SJCRH30 (cell line): ENCODE data around the gene KL. TPM values are rescaled to one million over a fixed set of nuclear protein-coding genes. Genes with fewer than 3 reads are reported as not detected.

ENCODE experiments used
- DNase-seq, 2 experiments: peaks; one replicate each; pipeline ENCODE4 v3.0.0-alpha.2; 2015 to 2020
- H3K27ac ChIP-seq: fragments of 250-450 bp; sonication (Bioruptor Pico); 2 replicates; pipeline ENCODE4 v1.5.1; 2020; ENCODE audit warnings: mild to moderate bottlenecking, moderate library complexity
- H3K27me3 ChIP-seq: fragments of 250-450 bp; sonication (Bioruptor Pico); 2 replicates; pipeline ENCODE4 v1.5.1; 2020; ENCODE audit warnings: mild to moderate bottlenecking, moderate library complexity
- H3K36me3 ChIP-seq: fragments of 250-450 bp; sonication (Bioruptor Pico); 2 replicates; pipeline ENCODE4 v1.5.1; 2020; ENCODE audit warnings: mild to moderate bottlenecking, moderate library complexity
- H3K4me1 ChIP-seq: fragments of 250-450 bp; sonication (Bioruptor Pico); 2 replicates; pipeline ENCODE4 v1.5.1; 2020; ENCODE audit warnings: mild to moderate bottlenecking, moderate library complexity
- H3K4me3 ChIP-seq: fragments of 250-450 bp; sonication (Bioruptor Pico); 2 replicates; pipeline ENCODE4 v1.5.1; 2020; ENCODE audit warnings: mild to moderate bottlenecking, moderate library complexity
- H3K9me3 ChIP-seq: fragments of 250-450 bp; sonication (Bioruptor Pico); replicated peaks from 2 replicates; pipeline ENCODE4 v1.5.1; 2020; ENCODE audit warnings: mild to moderate bottlenecking, moderate library complexity
- total RNA-seq: library from RNA; depleted of rRNA; stranded (reverse); fragments of >200 nt; shearing (Covaris generic); gene quantifications from 2 replicates; pipeline ENCODE4 v1.2.3, GENCODE V29; 2014

Gene KL
- total RNA-seq, 1 experiment from 2014 or later, result not detected

- Histone ChIP-seq H3K4me3 (no peak overlapping the region), H3K4me1 (no peaks in the 10 kb centered on the region), H3K27me3 (no peaks in the 10 kb centered on the region), H3K27ac (no peak overlapping the region), H3K9me3 (peaks cover 8% of the 10 kb centered on the region; the same call in 1 of the 2 replicates), H3K36me3 (peaks cover 10% of the 10 kb centered on the region)
- DNase-seq, result no peak
These were observed 83.6 kb downstream of the KL start for GRCh38 chr13:33099860-33100259.

- DNase-seq, result no peak
- H3K4me3 ChIP-seq, result no peak overlapping the region
- H3K4me1 ChIP-seq, result no peaks in the 10 kb centered on the region
- H3K9me3 ChIP-seq, result peaks cover 8% of the 10 kb centered on the region; the same call in 1 of the 2 replicates
- H3K27me3 ChIP-seq, result no peaks in the 10 kb centered on the region
- peaks cover 18% of the 10 kb centered on the region for H3K36me3 ChIP-seq
- no peak overlapping the region for H3K27ac ChIP-seq
These were observed 84.7 kb downstream of the KL start for GRCh38 chr13:33100886-33101285.

GRCh38 chr13:33101835-33102234, 85.6 kb downstream of the KL start:
- Histone ChIP-seq H3K4me1 (no peaks in the 10 kb centered on the region), H3K4me3 (no peak overlapping the region), H3K27ac (no peak overlapping the region), H3K27me3 (no peaks in the 10 kb centered on the region), H3K36me3 (peaks cover 26% of the 10 kb centered on the region), H3K9me3 (peaks cover 8% of the 10 kb centered on the region; the same call in 1 of the 2 replicates)
- no peak for DNase-seq

GRCh38 chr13:33103457-33103856, 87.2 kb downstream of the KL start:
- H3K36me3 ChIP-seq, result peaks cover 39% of the 10 kb centered on the region
- no peak for DNase-seq
- H3K27ac ChIP-seq, result no peak overlapping the region
- H3K27me3 ChIP-seq, result no peaks in the 10 kb centered on the region
- H3K9me3 ChIP-seq, result peaks cover 3% of the 10 kb centered on the region; the same call in 1 of the 2 replicates
- no peak overlapping the region for H3K4me3 ChIP-seq
- no peaks in the 10 kb centered on the region for H3K4me1 ChIP-seq

GRCh38 chr13:33105387-33106005, 89.3 kb downstream of the KL start:
- Histone ChIP-seq H3K9me3 (no peaks in the 10 kb centered on the region), H3K4me3 (no peak overlapping the region), H3K27ac (no peak overlapping the region), H3K27me3 (no peaks in the 10 kb centered on the region), H3K4me1 (no peaks in the 10 kb centered on the region), H3K36me3 (peaks cover 55% of the 10 kb centered on the region)
- DNase-seq, result no peak

- no peaks in the 10 kb centered on the region for H3K4me1 ChIP-seq
- H3K9me3 ChIP-seq, result no peaks in the 10 kb centered on the region
- H3K4me3 ChIP-seq, result no peak overlapping the region
- H3K27ac ChIP-seq, result no peak overlapping the region
- peaks cover 67% of the 10 kb centered on the region for H3K36me3 ChIP-seq
- no peaks in the 10 kb centered on the region for H3K27me3 ChIP-seq
- no peak for DNase-seq
These were observed 90.6 kb downstream of the KL start for GRCh38 chr13:33106656-33107360.

GRCh38 chr13:33107361-33107760, 91.1 kb downstream of the KL start:
- H3K36me3 ChIP-seq, result peaks cover 70% of the 10 kb centered on the region
- no peak overlapping the region for H3K27ac ChIP-seq
- H3K4me3 ChIP-seq, result no peak overlapping the region
- no peaks in the 10 kb centered on the region for H3K4me1 ChIP-seq
- no peaks in the 10 kb centered on the region for H3K27me3 ChIP-seq
- no peaks in the 10 kb centered on the region for H3K9me3 ChIP-seq
- no peak for DNase-seq

- no peak overlapping the region for H3K27ac ChIP-seq
- no peak overlapping the region for H3K4me3 ChIP-seq
- H3K36me3 ChIP-seq, result peaks cover 79% of the 10 kb centered on the region
- no peaks in the 10 kb centered on the region for H3K4me1 ChIP-seq
- DNase-seq, result no peak
- H3K9me3 ChIP-seq, result no peaks in the 10 kb centered on the region
- no peaks in the 10 kb centered on the region for H3K27me3 ChIP-seq
These were observed 92.4 kb downstream of the KL start for GRCh38 chr13:33108620-33109019.

- Histone ChIP-seq H3K4me1 (no peaks in the 10 kb centered on the region), H3K27ac (no peak overlapping the region), H3K27me3 (no peaks in the 10 kb centered on the region), H3K4me3 (no peak overlapping the region), H3K9me3 (no peaks in the 10 kb centered on the region), H3K36me3 (peaks cover 84% of the 10 kb centered on the region)
- no peak for DNase-seq
These were observed 93.1 kb downstream of the KL start for GRCh38 chr13:33109271-33109697.

- Histone ChIP-seq H3K27ac (no peak overlapping the region), H3K9me3 (no peaks in the 10 kb centered on the region), H3K4me3 (no peak overlapping the region), H3K4me1 (no peaks in the 10 kb centered on the region), H3K27me3 (no peaks in the 10 kb centered on the region), H3K36me3 (peaks cover 85% of the 10 kb centered on the region)
- DNase-seq, result peak; percentile 23 to 37
These were observed 93.6 kb downstream of the KL start for GRCh38 chr13:33109801-33110200.

GRCh38 chr13:33110386-33110712, 94.1 kb downstream of the KL start:
- Histone ChIP-seq H3K27me3 (no peaks in the 10 kb centered on the region), H3K4me3 (no peak overlapping the region), H3K36me3 (peaks cover 84% of the 10 kb centered on the region), H3K4me1 (no peaks in the 10 kb centered on the region), H3K27ac (no peak overlapping the region), H3K9me3 (no peaks in the 10 kb centered on the region)
- DNase-seq, result peak in 1 of 2 experiments; percentile 23

GRCh38 chr13:33110713-33111413, 94.6 kb downstream of the KL start:
- no peaks in the 10 kb centered on the region for H3K27me3 ChIP-seq
- H3K9me3 ChIP-seq, result no peaks in the 10 kb centered on the region
- DNase-seq, result no peak
- H3K4me1 ChIP-seq, result no peaks in the 10 kb centered on the region
- H3K27ac ChIP-seq, result no peak overlapping the region
- no peak overlapping the region for H3K4me3 ChIP-seq
- peaks cover 86% of the 10 kb centered on the region for H3K36me3 ChIP-seq

- Histone ChIP-seq H3K36me3 (peaks cover 87% of the 10 kb centered on the region), H3K27me3 (no peaks in the 10 kb centered on the region), H3K27ac (no peak overlapping the region), H3K4me1 (no peaks in the 10 kb centered on the region), H3K4me3 (no peak overlapping the region), H3K9me3 (no peaks in the 10 kb centered on the region)
- DNase-seq, result no peak
These were observed 95.3 kb downstream of the KL start for GRCh38 chr13:33111414-33112110.

GRCh38 chr13:33112766-33113165, 96.5 kb downstream of the KL start:
- Histone ChIP-seq H3K36me3 (peaks cover 89% of the 10 kb centered on the region), H3K4me1 (no peaks in the 10 kb centered on the region), H3K27me3 (no peaks in the 10 kb centered on the region), H3K27ac (no peak overlapping the region), H3K4me3 (no peak overlapping the region), H3K9me3 (no peaks in the 10 kb centered on the region)
- DNase-seq, result no peak

- no peaks in the 10 kb centered on the region for H3K9me3 ChIP-seq
- DNase-seq, result no peak
- no peaks in the 10 kb centered on the region for H3K4me1 ChIP-seq
- H3K36me3 ChIP-seq, result peaks cover 90% of the 10 kb centered on the region
- H3K27me3 ChIP-seq, result no peaks in the 10 kb centered on the region
- H3K4me3 ChIP-seq, result no peak overlapping the region
- no peak overlapping the region for H3K27ac ChIP-seq
These were observed 97.9 kb downstream of the KL start for GRCh38 chr13:33114146-33114545.
